Stimulated activated CD4-positive, alpha-beta T cell treated with anti-CD3 and anti-CD28 coated beads, Interleukin-15, amount 100 ng/mL, for 1 hour (primary cell): ENCODE results near the gene PTPRN.
"Not testable (repeated sequence)": the region's sequence is repeated elsewhere in the genome, so short reads cannot be mapped to it uniquely, and the experiment has no call there.

Source experiments
- DNase-seq, 2 donors: peaks; one replicate each; pipeline ENCODE4 v3.0.0-alpha.2; 2020; ENCODE audit warnings: low read depth in 1 of 2, low spot score in 1 of 2

Gene PTPRN

DNA sequence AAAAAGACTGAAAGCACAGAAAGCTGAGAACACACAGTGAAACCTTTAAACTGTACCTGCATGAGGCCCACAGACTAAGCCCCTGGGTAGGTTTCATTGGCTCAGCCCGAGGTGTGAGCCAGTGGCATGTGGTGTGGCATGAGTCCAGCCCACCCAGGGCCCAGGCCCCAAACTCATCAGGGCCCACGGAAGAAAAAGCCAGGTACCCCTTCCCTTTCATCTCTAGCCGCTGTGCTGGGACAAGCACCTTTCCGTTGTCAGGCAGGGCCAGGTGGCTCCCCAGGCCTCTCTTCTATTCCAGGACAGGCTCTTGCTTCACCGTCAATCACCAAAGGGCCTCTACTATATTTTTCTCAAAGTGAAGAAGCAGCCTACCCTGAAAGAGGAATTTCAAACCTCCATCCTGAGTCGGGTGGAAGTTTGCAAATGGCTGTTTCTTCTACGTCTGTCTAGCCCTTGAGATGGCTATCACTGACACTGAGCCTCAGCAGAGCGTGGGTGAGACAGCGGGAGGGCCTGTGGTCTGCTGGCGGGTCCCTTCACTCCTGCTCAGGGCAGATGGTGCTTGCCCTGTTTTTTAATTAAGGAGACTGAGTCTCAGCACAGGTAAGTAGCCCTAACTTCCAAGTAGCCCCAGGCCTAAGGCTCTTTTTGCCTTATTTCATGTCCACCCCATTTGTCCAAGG, 21.5 kb downstream of the PTPRN start:
- no peak for DNase-seq

DNA sequence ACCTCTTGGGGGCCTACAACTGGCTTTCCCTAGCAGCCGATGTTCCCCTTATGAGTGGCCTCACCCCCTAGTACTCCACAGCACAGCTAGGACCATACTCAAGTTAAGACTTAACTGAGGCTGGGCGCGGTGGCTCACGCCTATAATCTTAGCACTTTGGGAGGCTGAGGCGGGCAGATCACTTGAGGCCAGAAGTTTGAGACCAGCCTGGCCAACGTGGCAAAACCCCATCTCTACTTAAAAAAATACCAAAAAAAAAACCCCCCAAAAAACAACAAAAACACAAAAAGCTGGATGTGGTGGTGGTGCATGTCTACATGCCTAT, 22.1 kb downstream of the PTPRN start:
- not testable (repeated sequence) for DNase-seq

GRCh38 chr2:219286436-219287115, 22.6 kb downstream of the PTPRN start:
- no peak for DNase-seq

DNA sequence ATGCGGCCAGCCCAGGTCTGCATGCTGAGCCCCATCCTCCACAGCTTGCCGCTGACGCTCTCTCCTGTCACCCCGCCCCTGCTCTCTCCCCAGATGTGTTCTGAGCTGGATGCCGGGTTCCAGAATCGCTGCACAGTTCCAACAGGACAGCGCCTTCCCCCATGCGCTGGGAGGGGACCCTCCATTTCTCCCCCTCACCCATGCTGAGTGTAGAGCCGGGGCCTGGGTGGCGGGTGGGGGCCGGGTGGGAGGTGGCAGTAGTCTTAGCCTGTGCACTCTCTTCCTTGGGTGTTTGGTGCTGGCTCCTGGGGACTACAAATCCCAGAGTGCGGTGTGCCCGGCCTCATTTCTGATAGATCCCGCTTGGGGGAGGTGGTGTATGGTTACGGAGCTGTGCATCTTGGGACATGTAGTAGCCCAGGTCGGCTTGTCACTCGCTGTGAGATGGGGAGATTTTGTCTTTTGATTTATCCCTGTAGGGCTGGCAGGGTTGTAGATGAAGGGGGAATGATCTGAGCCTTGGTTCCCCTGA, 23.2 kb downstream of the PTPRN start:
- no peak for DNase-seq

DNA sequence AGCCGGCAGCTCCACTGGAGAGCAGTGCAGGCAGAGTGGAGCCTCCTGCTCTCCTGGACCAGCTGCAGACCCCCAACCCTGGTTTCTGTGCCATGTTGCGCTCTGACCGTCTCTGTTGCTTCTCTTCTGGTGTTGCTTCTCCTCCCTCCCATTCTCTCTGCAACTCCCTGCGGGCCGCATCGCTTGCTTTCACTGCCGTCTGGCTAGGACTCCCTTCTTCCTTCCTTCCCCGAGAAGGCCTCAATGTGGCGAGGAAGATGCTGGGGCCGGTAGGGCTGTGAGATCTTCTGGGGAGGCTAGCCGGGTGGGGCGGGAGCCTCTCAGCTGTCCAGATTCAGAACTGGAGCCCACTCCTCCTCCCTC, 23.8 kb downstream of the PTPRN start:
- no peak for DNase-seq

GRCh38 chr2:219284501-219285372, 24.5 kb downstream of the PTPRN start:
- no peak for DNase-seq

- no peak for DNase-seq
These were observed 26.1 kb downstream of the PTPRN start for GRCh38 chr2:219282943-219283581.

DNA sequence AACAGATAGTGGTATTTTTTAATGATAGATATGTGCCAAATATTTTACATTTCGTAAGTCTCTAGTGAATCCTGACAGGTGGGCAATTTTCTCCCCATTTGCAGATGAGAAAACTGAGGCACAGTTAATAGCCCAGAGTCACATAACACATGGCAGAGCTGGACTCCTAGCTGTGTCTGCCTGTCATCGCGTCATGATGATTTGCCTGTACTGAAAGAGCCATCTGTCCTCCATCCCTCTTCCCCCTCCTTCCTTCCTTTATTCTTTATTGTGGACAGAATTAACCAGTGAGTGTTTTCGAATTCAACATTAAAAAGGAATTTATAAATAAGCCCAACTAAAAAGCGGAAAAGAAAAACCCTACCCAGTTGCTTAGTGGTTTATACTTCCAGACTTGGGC, 26.8 kb downstream of the PTPRN start:
- no peak for DNase-seq

- DNase-seq: no peak
These were observed 27.6 kb downstream of the PTPRN start for GRCh38 chr2:219281588-219281987.

DNA sequence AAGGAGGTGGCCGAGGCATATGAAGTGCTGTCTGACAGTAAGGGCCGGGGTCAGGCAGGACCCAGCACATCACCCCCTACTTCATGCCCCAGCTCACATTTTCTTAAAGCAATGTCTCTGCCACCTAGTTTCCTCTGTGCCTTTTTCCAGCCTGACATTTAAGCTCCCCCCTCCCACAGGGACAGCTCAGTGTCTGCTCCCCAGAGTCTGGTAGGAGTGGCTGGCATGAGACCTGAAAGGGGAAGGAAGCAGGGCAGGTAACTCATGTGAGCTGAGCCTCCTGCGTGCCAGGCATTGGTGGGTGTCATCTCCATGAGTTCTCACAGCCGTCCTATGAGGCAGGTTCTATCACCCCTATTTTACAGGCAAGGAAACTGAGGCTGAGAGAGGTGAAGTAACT, 28.6 kb downstream of the PTPRN start:
- no peak for DNase-seq

GRCh38 chr2:219279916-219280516, 29.2 kb downstream of the PTPRN start:
- no peak for DNase-seq

GRCh38 chr2:219279151-219279915, 29.9 kb downstream of the PTPRN start, which contains the start of gene DNAJB2:
DNAJB2 (plus strand) TSS chr2:219279366; CDS start chr2:219279834, 468 bp downstream.
- DNase-seq: peak; percentile 97

DNA sequence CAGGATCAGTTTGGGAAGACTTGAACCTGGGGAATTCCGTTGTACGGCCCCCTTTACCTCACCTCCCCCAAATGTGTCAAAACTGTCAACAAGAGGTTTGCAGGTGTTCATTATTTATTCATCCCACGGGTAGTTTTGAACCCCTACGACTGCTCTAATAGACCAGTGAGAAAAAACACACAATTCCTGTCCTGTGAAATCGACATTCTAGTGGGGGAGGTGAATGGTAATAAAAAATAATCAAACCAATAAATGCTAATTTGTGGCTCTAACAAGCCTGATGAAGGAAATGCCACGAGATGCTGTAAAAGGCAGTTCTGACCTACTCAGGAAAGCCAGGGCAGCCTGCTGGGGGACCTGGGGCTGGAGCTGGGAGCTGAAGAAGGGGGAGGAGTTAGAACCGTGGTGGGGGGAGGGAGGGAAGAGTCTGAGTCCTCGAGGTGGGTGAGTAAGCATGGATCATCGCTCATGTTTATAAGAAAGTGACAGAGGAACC, 30.5 kb downstream of the PTPRN start:
- no peak for DNase-seq

DNA sequence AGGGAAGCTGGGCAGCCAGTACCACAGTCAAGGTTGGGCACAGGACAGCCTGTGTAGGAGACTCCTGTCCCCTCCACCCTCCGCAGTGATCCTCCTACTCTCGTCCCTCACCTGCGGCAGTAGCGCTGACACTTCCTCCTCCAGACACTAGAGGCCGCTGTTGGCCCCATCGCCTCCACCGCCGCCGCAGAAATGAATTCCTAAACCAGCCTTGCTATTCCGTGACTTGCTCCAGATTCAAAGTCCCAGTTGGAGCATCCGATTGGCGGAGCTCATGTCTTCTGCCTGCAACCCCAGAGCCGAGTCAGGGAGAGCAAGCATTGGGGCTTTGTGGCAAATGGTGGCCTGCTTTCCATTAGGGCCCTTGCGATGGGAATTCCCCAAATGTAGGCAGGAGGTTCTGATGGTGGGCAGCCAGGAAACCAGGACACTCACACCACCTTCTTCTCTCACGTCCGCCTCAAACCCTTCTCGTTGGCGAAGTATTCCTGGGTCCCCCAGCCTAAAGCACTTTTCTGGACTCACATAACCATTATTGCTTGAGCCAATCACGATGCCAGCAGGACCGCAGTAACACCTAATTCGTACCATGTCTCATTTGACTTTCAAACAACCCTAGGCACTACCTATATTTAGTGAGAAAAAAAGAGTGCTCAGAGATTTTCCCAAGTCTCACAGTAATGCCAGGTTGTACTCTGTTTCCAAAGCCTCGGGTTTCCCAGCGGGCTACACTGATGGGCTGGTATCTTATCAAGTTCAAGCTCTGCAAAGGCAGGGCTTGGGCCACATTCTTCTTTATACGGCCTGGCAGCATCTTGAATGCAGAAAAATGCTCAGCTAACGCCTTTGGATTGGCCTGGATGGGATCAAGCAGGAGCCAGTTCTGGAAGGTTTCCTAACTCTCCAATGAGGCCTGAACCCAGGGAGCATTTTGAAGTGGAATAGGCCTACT, 31.2 kb downstream of the PTPRN start:
- peak; percentile 52 to 61 for DNase-seq

GRCh38 chr2:219274361-219274921, 34.8 kb downstream of the PTPRN start:
- no peak for DNase-seq

GRCh38 chr2:219273937-219274336, 35.3 kb downstream of the PTPRN start:
- DNase-seq: no peak

DNA sequence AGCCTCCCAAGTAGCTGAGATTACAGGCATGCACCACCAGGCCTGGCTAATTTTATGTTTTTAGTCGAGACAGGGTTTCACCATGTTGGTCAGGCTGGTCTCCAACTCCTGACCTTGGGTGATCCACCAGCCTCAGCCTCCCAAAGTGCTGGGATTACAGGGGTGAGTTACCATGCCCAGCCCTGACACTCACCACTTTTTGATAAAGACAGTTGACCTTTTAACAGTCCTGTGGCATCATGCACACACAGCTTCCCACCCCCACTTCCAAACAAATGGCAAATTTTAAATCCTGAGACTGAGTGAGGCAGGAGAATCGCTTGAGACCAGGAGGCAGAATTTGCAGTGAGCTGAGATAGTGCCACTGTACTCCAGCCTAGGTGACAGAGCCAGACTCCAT, 36.2 kb downstream of the PTPRN start:
- DNase-seq: no peak

- DNase-seq: no peak
These were observed 36.8 kb downstream of the PTPRN start for GRCh38 chr2:219272356-219272755.

- no peak for DNase-seq
These were observed 38.2 kb downstream of the PTPRN start for GRCh38 chr2:219271021-219271420.
